ENCODE results near the gene CNGA4.
"Not testable (repeated sequence)": the region's sequence is repeated elsewhere in the genome, so short reads cannot be mapped to it uniquely, and the experiment has no call there.

Gene CNGA4

DNA sequence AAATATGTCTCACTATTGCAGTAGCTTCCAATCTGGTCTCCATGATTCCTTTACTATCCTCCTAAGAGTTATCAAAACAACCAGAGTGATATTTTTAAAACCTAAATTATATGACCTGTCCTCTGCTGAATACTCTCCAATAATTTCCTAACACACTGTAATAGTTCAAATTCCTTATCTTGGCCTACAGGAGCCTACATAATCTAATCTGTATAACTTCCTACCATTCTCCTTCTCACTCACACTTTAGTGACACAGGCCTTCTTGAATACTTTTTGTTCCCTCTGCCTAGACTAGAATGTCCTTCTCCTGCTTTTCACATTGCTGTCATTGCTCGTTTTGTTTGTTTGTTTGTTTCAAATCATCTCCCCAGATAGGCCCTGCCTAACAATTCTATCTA, 13.9 kb upstream of the CNGA4 start:
- no peak for DNase-seq (ENCODE audit: low read depth)

DNA sequence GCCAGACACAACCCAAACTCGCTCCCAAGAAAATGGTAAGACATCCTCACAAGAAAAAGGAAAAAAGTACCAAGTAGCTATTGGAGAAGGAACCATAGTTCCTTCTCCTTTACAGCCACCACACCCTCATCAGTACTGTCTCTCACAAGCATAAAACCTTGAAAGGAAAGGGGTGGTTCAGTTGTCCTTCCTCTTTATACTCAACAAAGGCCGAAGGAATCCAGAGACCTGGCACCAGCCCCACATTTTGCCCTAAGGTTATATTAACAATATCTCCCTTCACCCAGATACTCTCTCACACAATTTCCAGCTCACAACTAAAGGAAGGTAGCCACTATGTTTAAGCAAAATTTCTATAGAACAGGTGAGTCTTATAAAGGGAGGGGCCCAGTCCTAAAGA, 13.0 kb upstream of the CNGA4 start:
- DNase-seq (ENCODE audit: low read depth): no peak

DNA sequence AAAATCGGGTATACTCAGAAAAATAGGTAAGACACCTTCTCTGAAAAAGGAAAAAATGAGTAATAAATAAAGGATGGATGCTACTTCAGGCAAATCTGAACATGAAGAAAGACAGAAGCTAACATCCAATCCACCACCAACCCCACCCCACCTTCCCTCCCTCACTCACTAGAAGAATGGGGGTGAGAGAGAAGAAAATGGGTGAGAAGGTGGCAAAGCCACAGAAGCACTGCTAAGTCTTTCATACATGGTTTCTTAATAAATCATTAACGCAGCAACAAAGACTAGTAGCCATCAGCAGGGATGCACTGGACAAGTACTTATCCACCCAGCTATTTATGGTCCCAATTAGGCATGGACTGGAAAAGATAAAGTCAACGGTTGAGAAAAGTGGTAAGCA, 10.4 kb upstream of the CNGA4 start:
- DNase-seq (ENCODE audit: low read depth): no peak

DNA sequence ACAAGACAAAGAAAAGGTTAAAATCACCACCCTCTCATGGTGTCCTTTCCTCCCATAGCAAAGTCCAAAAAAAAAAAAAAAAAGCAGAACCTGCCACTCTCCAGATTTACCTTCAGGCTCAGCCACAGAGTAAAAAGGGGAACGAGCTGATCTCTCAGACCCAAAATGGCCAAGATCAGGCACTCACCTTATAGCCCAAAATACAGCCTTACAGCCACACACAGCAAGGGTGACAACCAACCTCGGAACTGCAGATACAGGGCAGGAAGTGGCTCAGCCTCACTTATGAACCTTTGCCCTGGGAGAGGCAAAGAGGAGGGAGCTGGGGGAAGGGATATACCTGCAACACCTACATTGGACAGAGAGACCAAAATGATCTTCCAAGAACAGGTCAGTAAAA, 9.0 kb upstream of the CNGA4 start:
- no peak for DNase-seq (ENCODE audit: low read depth)

DNA sequence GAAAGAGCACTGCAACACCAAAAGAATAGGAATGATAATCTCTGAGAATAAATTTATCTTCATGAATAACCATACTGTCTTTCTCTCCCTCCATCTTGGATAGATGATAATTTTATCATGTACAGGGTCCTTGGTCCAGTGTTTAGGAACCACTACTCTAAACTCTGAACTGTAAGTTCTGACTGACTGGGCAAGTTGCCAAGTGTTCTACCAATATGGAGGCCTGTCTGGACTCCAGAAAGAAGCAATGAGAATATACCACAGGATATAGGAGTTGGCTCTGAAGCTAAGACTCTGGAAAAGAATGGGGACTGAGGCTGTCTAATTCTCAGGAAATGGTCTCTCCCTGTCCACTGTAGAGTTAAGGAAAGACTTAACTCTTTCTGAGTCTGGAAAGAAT, 6.0 kb upstream of the CNGA4 start:
- no peak for DNase-seq (ENCODE audit: low read depth)

DNA sequence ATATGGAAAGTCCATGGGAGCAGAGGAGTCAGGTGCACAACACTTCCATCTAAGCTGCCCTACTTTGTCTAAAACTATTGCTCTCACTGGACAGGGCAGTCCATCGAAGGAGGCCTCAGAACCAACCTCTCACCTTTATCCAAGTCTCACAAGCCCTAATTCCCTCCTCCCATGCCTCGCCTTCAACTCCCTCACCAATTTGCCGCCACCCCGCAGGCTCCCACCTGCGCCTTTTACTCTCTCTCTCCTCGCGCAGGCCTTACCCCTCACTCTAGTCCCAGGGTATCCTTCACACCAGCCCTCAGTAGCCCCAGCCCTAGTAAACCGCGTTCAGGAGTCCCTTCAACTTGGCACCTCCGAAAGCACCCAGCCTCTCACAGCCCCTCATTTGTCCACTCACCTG, 4.9 kb upstream of the CNGA4 start:
- no peak for DNase-seq (ENCODE audit: low read depth)

DNA sequence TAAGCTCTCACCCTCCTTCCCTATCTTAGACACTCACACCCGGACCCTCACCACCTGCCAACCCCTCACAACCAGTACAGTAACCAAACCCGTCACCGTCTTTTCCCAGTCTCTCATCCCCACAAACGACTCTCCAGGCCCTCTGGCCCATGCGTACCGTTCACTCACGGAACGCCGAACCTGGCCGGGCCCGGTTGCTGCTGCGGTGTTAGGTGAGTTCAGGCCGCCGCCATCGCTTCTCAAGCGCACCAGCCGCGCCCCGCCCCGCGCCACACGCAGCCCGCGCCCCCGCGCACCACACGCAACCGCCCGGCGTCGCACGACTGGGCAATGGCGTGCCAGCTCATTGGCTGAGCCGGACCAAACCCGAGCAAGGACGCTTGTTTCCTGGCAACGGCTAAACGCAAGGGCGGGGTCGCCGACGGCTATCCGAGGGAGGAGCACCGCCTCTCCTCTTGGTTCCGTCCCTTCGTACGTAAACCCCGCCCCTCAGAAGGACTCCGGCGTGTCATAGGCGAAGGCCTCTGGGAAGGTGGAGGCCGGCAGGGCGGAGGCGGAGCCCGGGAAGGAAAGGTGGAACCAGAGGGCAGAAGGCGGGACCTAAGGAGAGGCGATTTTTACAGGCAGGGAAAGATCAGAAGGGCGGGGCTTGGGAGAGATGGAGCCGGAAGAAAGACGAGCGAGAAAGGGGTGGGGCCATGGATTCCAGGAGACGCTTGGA, 4.3 kb upstream of the CNGA4 start, which contains the start of gene FHIP1B:
Gene FHIP1B, minus strand, starts transcription at position 250 of the 721 bp plus-strand sequence. CDS start 10,120 bp downstream, outside the sequence.
- peak; percentile 97 for DNase-seq (ENCODE audit: low read depth)

DNA sequence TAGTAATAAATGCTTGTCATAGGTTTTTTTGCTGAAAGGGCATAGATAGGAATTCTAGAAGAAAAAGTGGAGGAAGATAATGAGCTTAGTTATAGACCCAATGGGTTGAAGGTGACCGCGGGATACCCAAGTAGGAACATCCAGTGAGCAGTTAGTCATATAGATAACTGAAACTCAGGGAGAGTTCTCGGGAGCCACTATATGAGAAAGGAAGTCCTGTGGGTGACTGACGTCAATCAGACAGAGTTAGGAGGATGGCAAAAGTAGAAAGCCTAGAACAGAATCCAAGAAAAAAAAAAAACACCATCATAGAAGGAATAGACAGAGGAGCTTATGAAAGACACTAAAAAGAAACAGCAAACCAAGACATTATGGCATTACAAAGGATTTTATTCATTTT, 1.6 kb upstream of the CNGA4 start:
- DNase-seq (ENCODE audit: low read depth): no peak

DNA sequence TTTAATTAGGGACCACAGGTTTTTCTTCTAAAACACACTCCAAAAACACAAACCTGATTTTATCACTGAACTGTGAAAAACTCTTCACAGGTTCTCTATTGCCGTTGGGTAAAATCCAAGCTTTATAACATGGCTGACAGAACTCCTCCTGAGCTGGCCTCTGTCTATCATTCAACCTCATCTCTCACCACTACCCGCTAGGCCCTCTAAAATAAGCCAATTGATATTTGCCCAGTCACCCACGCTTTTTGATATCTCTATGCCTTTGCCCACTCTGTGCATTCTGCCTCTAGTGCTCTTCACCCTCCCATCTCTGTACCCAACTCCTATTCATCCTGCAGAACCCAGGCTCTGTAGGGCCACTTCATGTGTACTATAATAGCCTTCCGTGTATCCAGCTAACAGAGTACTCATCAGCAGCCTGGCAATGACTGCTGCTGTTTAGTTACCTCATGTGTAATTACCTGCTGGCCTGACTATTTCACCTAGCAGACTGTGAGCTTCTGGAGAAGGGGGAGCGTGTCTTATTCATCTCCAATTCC, 1.1 kb upstream of the CNGA4 start:
- no peak for DNase-seq (ENCODE audit: low read depth)

DNA sequence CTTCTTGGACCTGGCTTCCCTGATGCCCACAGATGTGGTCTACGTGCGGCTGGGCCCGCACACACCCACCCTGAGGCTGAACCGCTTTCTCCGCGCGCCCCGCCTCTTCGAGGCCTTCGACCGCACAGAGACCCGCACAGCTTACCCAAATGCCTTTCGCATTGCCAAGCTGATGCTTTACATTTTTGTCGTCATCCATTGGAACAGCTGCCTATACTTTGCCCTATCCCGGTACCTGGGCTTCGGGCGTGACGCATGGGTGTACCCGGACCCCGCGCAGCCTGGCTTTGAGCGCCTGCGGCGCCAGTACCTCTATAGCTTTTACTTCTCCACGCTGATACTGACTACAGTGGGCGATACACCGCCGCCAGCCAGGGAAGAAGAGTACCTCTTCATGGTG, 1.2 kb downstream of the CNGA4 start:
- DNase-seq (ENCODE audit: low read depth): no peak

DNA sequence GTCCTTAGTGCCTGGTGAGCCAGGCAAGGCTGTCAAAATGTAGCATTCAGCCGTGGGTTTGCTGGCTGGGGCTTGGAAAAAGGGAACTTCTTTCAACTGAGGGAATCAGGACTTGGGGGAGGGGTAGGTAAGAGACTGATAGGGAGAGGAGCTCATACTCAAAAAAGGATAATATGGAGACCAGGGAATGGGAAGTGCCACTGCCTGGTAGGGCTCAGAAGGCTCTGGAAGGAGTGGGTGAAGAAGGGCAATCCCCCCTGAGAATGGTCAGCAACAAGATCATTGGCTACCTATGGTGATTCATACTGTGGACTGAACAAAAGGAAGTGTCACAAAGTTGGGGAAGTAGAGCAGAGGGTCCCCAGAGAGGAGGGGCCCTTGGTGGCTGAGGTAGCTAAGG, 1.9 kb downstream of the CNGA4 start:
- DNase-seq (ENCODE audit: low read depth): no peak

DNA sequence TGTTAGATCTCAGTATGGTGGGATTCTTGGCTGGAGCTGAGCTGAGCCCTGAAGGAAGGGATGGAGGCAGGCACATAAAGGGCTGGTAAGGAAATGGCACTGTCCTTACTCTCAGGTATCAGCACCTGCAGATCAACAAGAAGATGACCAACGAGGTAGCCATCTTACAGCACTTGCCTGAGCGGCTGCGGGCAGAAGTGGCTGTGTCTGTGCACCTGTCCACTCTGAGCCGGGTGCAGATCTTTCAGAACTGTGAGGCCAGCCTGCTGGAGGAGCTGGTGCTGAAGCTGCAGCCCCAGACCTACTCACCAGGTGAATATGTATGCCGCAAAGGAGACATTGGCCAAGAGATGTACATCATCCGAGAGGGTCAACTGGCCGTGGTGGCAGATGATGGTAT, 2.4 kb downstream of the CNGA4 start:
- no peak for DNase-seq (ENCODE audit: low read depth)

DNA sequence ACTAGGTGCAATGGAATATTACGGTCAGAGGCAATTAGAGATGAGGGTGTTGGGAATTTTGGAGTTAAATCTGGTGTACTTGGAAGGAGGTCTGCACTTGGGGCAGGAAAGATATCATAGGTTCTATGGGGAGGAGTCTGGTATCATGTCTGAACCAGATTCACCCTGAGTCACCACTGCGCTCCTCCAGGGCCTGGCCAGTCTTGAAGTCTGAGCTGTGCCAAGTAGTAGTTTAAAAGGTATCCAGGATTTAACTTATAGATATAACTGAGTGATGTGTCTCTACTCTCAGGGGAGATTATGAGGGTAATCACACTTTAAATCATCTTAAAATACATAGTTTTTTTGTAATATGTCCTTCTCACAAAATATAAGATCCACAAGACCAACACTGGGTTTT, 6.6 kb downstream of the CNGA4 start:
- no peak for DNase-seq (ENCODE audit: low read depth)

DNA sequence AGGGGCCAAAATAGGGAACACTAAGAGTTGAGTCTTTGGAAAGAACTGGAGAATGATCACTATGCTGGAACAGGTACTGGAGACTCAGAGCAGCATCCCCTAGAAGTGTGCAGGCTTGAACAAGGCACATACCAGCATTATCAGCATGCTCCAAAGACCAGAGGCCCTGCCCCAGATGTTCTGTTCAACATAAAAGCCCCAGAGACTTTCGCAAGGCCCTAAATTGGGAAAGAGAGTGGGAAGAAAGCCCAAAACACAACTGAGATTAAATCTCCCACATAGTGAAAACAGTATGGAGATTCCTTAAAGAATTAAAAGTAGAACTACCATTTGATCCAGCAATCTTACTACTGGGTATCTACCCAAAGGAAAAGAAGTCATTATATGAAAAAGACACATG, 9.4 kb downstream of the CNGA4 start:
- DNase-seq (ENCODE audit: low read depth): no peak

DNA sequence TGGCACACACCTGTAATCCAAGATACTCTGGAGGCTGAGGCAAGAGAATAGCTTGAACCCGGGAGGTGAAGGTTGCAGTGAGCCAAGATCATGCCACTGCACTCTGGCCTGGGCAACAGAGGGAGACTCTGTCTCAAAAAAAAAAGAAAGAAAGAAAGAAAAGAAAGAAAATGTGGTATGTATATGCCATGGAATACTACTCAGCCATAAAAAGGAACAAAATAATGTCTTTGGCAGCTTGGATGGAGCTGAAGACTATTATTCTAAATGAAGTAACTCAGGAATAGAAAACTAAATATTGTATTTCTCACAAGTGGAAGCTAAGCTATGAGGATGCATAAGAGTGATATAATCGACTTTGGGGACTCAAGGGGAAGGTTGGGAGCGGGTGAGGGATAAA, 10.0 kb downstream of the CNGA4 start:
- DNase-seq (ENCODE audit: low read depth): not testable (repeated sequence)

DNA sequence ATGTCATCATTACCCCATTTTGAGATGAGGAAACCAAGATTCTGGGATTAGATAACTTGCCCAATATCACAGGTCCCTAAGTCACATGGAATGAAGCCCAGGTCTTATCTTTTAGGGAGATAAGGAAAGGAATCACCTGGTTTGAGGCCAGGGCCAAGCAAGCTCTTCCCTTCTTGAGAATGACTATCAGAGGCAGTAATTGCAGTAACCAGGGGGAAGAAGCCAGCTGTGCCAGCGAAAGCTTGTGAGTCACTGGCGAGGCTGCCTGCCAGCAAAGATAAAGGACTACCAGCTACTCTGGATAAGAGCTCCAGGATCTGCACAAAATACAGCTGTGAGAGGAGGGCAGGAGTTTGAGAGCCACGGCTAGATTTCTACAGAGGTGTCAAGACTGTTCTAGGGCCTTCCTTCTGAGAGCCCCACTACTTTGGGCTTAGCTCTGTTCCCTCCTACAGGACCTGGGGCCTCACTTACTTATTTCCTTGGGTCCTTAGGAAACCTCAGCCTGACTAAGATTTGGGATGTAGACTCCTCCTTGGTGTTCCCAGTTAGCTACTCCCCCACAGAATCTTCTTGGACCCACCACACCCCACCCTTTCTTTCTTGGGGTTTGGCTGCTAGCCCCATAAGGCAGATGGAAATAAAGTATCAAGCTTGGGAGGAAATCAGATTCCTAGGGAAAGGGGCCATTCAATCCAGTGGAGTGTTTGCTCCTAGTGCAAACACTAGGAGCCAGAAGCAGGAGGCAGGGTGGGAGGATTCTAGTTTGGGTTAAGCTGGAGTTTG, 11.1 kb downstream of the CNGA4 start:
- no peak for DNase-seq (ENCODE audit: low read depth)

DNA sequence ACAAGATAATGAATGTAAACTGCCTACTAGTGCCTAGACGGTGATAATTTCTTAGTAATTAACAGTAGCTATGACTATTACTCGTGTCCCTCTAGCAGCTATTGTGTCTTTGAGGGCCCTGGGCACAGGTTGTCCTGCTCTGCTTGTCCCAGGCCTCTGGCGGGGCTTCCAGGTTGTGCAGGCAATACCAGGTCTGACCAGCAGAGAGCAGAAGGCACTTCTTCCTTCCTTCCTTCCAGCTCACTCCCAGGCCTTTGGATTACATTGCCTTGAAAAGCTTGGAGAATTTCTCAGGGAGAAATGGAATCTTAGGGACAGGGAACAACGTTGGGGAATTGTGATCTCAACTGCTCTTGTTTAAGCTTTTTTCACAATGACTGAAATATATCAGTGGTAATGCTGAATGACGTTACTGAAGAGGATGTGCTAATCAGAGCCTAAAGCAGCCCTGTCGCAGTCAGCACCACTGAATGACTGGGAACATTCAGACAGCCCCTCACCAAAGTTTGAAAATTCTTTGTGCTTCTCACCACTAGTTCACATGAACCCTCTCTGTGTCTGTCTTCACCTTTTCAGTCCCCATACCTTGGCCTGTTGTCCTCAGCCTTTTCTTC, 12.3 kb downstream of the CNGA4 start:
- DNase-seq (ENCODE audit: low read depth): no peak

DNA sequence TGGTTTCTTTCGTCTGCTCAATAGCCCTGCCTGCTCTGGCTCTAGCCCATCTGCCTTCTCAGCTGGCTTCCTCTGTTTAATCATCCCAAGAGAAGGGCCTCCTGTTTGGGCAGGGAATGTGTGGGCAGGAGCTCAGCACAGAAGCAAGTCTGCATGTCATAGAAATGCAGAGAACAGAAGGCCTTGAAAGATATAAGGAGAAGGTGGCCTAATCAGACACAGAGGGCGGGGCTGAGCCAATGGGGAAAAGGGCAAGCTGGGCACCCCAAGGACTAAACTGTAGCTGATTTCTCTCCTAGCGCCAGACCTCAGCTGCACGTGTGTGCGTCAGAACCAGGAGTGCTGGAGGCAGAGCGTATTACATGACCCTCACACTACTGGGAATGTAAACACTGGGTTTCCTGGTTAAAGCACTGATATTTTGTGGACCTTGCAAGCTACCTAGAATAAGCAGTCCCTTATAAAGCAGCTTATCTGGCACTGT, 13.1 kb downstream of the CNGA4 start:
- DNase-seq (ENCODE audit: low read depth): no peak

DNA sequence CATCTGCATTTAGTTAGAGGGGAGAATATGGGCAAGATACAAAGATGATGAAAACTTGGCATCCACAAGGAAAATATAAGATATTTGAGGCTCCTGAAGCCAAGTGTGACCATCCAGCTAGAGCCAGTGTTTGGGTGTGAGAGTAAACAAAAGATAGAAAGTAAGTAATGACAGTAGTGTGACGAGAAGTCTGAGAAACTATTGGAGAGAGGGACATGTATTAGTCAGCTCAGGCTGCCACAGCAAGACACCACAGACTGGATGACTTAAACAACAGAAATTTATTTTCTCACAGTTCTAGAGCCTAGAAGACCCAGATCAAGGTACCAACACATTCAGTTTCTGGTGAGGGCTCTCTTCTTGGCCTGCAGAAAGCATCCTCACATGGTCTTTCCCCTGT, 14.3 kb downstream of the CNGA4 start:
- no peak for DNase-seq (ENCODE audit: low read depth)

DNA sequence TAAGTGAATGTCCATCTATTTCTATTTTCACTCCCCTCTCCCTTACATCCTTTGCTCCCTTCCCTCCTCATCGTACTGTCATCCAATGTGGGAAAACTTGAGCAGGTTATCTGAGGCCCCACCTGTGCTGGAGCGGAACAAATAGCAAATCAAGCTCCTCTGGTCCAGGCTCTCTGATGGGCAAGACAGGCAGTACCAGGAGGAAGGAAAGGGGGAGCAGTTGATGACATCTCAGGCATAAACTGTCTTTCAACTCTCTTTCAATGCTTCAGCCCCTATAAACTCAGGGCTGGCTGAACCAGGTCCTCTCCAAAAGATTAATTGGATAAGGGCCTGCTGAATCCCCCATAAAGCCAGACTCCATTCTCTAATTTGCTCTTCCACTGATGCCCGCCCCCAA, 19.3 kb downstream of the CNGA4 start:
- no peak for DNase-seq (ENCODE audit: low read depth)

DNA sequence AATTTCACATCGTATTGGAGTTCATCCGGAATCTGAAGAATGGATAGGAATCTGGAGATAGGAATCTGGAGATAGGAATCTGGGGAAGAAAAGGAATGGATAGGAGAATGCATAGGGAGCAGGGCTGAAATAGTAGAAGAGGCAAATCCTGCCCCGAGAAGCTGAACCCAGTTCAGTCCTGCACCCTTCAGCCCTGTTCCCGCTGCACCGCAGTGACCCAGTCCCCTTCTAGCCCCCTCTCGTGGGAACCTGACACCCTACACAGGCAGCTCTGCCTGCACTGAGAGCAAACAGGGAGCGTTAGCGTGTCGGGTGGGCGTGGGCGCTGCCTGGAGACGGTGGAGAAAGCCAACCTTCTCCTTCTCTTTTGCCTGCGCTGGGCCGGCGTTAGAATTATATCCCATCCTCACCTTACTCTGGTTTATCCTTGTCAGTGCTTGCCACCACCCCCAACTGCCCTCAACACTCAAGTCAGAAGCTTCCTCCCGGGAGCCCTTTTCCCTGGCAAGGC, 19.7 kb downstream of the CNGA4 start:
- no peak for DNase-seq (ENCODE audit: low read depth)

DNA sequence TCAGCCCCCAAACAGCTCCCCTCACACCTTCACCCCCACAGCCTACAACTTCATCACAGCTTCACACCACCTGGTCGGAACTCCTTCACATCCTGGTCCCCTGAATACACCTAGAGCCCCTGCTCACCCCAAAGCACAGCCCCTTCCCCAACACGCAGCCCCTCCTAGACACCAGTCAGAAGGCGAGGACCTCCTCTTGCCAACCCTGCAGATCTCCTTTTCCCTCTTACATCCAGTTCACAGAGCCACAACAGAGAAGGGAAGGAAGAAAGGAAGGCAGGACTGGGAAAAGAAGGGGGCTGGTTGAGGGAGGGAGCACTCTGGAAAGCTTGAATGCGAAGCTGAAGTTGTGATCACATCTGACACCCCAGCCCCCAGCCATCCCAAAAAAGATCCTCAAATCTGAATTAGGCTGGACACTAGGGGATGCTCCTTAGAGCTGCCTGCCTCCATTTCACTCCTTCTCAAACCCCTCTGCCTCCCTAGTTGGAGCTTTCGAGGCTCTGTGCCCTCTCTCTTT, 21.4 kb downstream of the CNGA4 start:
- no peak for DNase-seq (ENCODE audit: low read depth)

All from stimulated activated CD8-positive, alpha-beta memory T cell treated with anti-CD3 and anti-CD28 coated beads, Interleukin-7, amount 100 ng/mL, for 24 hours (primary cell).